ENCODE measurements around the gene LRMDA.

LRMDA gene

GRCh38 chr10:76397181-76398042, 966.0 kb downstream of the LRMDA start:
- no peak for DNase-seq

- no peak for DNase-seq
Measured at GRCh38 chr10:76398043-76398710, 966.8 kb downstream of the LRMDA start.

GRCh38 chr10:76399226-76399625, 967.8 kb downstream of the LRMDA start:
- no peak for DNase-seq

GRCh38 chr10:76401006-76401405, 969.6 kb downstream of the LRMDA start:
- no peak for DNase-seq

GRCh38 chr10:76403912-76404311, 972.5 kb downstream of the LRMDA start:
- DNase-seq = no peak

- no peak for DNase-seq
Measured at GRCh38 chr10:76404531-76404930, 973.1 kb downstream of the LRMDA start.

GRCh38 chr10:76405922-76406321, 974.5 kb downstream of the LRMDA start:
- no peak for DNase-seq

- DNase-seq = no peak
Measured at GRCh38 chr10:76408646-76409045, 977.2 kb downstream of the LRMDA start.

- DNase-seq = no peak
Measured at GRCh38 chr10:76411729-76412435, 980.5 kb downstream of the LRMDA start.

- DNase-seq = no peak
Measured at GRCh38 chr10:76415554-76415953, 984.1 kb downstream of the LRMDA start.

GRCh38 chr10:76416642-76417041, 985.2 kb downstream of the LRMDA start:
- DNase-seq = no peak

- DNase-seq = no peak
Measured at GRCh38 chr10:76420725-76421124, 989.3 kb downstream of the LRMDA start.

GRCh38 chr10:76422769-76423168, 991.3 kb downstream of the LRMDA start:
- no peak for DNase-seq

GRCh38 chr10:76428551-76429367, 997.3 kb downstream of the LRMDA start:
- no peak for DNase-seq

- no peak for DNase-seq
Measured at GRCh38 chr10:76429368-76430060, 998.1 kb downstream of the LRMDA start.

- no peak for DNase-seq
Measured at GRCh38 chr10:76430061-76430645, 998.7 kb downstream of the LRMDA start.

- DNase-seq = no peak
Measured at GRCh38 chr10:76432016-76433012, 1000.9 kb downstream of the LRMDA start.

GRCh38 chr10:76433161-76434005, 1002.0 kb downstream of the LRMDA start:
- peak; percentile 81 for DNase-seq

GRCh38 chr10:76435157-76435556, 1003.7 kb downstream of the LRMDA start:
- DNase-seq = no peak
